ENCODE measurements around the gene RGS7.

Gene RGS7

GRCh38 chr1:240876071-240876470, 480.9 kb downstream of the RGS7 start:
- in situ Hi-C loops (cut with HindIII; ENCODE audit: low sequenced_read_pairs) = no loop called here

GRCh38 chr1:240869071-240869470, 487.9 kb downstream of the RGS7 start:
- in situ Hi-C loops (cut with HindIII; ENCODE audit: low sequenced_read_pairs) = no loop called here

- in situ Hi-C loops (cut with HindIII; ENCODE audit: low sequenced_read_pairs) = no loop called here
These were observed 490.3 kb downstream of the RGS7 start for GRCh38 chr1:240866724-240867123.

- in situ Hi-C loops (cut with HindIII; ENCODE audit: low sequenced_read_pairs) = no loop called here
These were observed 497.0 kb downstream of the RGS7 start for GRCh38 chr1:240860023-240860422.

- in situ Hi-C loops (cut with HindIII; ENCODE audit: low sequenced_read_pairs) = no loop called here
These were observed 502.6 kb downstream of the RGS7 start for GRCh38 chr1:240854367-240854766.

- in situ Hi-C loops (cut with HindIII; ENCODE audit: low sequenced_read_pairs) = no loop called here
These were observed 509.7 kb downstream of the RGS7 start for GRCh38 chr1:240847325-240847724.

- in situ Hi-C loops (cut with HindIII; ENCODE audit: low sequenced_read_pairs) = no loop called here
These were observed 512.5 kb downstream of the RGS7 start for GRCh38 chr1:240844486-240844885.

- in situ Hi-C loops (cut with HindIII; ENCODE audit: low sequenced_read_pairs) = no loop called here
These were observed 513.2 kb downstream of the RGS7 start for GRCh38 chr1:240843798-240844197.

- in situ Hi-C loops (cut with HindIII; ENCODE audit: low sequenced_read_pairs) = no loop called here
These were observed 520.7 kb downstream of the RGS7 start for GRCh38 chr1:240836271-240836670.

- in situ Hi-C loops (cut with HindIII; ENCODE audit: low sequenced_read_pairs) = no loop called here
These were observed 521.7 kb downstream of the RGS7 start for GRCh38 chr1:240835291-240835690.

GRCh38 chr1:240833075-240833474, 523.9 kb downstream of the RGS7 start:
- in situ Hi-C loops (cut with HindIII; ENCODE audit: low sequenced_read_pairs) = no loop called here

GRCh38 chr1:240831922-240832321, 525.1 kb downstream of the RGS7 start:
- in situ Hi-C loops (cut with HindIII; ENCODE audit: low sequenced_read_pairs) = no loop called here

- in situ Hi-C loops (cut with HindIII; ENCODE audit: low sequenced_read_pairs) = no loop called here
These were observed 525.8 kb downstream of the RGS7 start for GRCh38 chr1:240831191-240831631.

- in situ Hi-C loops (cut with HindIII; ENCODE audit: low sequenced_read_pairs) = no loop called here
These were observed 527.5 kb downstream of the RGS7 start for GRCh38 chr1:240829487-240829886.

GRCh38 chr1:240827786-240828185, 529.2 kb downstream of the RGS7 start:
- in situ Hi-C loops (cut with HindIII; ENCODE audit: low sequenced_read_pairs) = no loop called here

GRCh38 chr1:240824238-240824637, 532.8 kb downstream of the RGS7 start:
- in situ Hi-C loops (cut with HindIII; ENCODE audit: low sequenced_read_pairs) = no loop called here

GRCh38 chr1:240823357-240823756, 533.6 kb downstream of the RGS7 start:
- in situ Hi-C loops (cut with HindIII; ENCODE audit: low sequenced_read_pairs) = no loop called here

- in situ Hi-C loops (cut with HindIII; ENCODE audit: low sequenced_read_pairs) = no loop called here
These were observed 535.1 kb downstream of the RGS7 start for GRCh38 chr1:240821925-240822324.

- in situ Hi-C loops (cut with HindIII; ENCODE audit: low sequenced_read_pairs) = no loop called here
These were observed 536.2 kb downstream of the RGS7 start for GRCh38 chr1:240820816-240821215.

- in situ Hi-C loops (cut with HindIII; ENCODE audit: low sequenced_read_pairs) = no loop called here
These were observed 540.5 kb downstream of the RGS7 start for GRCh38 chr1:240816472-240816871.

- in situ Hi-C loops (cut with HindIII; ENCODE audit: low sequenced_read_pairs) = no loop called here
These were observed 543.3 kb downstream of the RGS7 start for GRCh38 chr1:240813720-240814119.

- in situ Hi-C loops (cut with HindIII; ENCODE audit: low sequenced_read_pairs) = no loop called here
These were observed 545.7 kb downstream of the RGS7 start for GRCh38 chr1:240811256-240811655.

GRCh38 chr1:240808381-240808780, 548.6 kb downstream of the RGS7 start:
- in situ Hi-C loops (cut with HindIII; ENCODE audit: low sequenced_read_pairs) = no loop called here

All from DLD1 (cell line).